ENCODE measurements around the gene TUBGCP6. TPM values are rescaled to one million over a fixed set of nuclear protein-coding genes. Genes with fewer than 3 reads are reported as not detected.

Gene TUBGCP6
- total RNA-seq, 1 experiment from 2014 or later: 38.6 TPM

DNA sequence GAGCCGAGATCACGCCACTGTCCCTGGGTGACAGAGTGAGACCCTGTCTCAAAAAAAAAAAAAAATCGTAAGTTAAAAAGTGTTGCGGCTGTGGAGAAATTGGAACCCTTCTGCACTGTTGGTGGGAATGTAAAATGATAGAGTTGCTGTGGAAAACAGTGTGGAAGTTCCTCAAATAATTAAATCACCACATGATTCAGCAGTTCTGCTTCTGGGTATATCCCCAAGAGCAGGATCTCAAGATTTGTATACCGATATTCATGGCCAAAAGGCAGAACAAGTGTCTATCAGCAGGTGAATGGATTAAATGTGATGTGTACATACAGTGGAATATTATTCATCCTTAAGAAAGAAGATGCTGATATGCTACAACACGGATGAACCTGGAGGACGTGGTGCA lies 40.3 kb downstream of the TUBGCP6 start:
- H3K27ac ChIP-seq (ENCODE audit: low read depth, low read length): no peak overlapping the region
- peaks cover 0 to 8% of the 10 kb centered on the region in 2 experiments; a peak in 1 of 4 replicates for H3K9me3 ChIP-seq (ENCODE audit: control insufficient read depth in 1 of 2, insufficient read depth in 1 of 2, low read depth in 1 of 2, low read length in 2 of 2)
- ATAC-seq: no peak
- no peak overlapping the region for H3K9ac ChIP-seq (ENCODE audit: low read length)
- peaks cover 2 to 6% of the 10 kb centered on the region in 2 experiments; a peak in 1 of 4 replicates for H3K36me3 ChIP-seq (ENCODE audit: control insufficient read depth in 1 of 2, insufficient read depth in 2 of 2, low read length in 2 of 2)
- no peak overlapping the region for H3K4me2 ChIP-seq (ENCODE audit: low read length)
- no TSS peak for BruUV-seq (replicated peaks)
- H3K9me2 ChIP-seq (ENCODE audit: insufficient read depth): no peaks in the 10 kb centered on the region
- no peaks in the 10 kb centered on the region for H4K20me1 ChIP-seq (ENCODE audit: insufficient read depth)
- ChIA-PET POLR2A (no interaction called here), RAD21 (ENCODE audit: low non-redundant PET in 1 of 2, low total read pairs in 2 of 2, uncharacterized antibody in 2 of 2, unreplicated experiment in 2 of 2) (no interaction called here), CTCF (no interaction called here)
- DNase-seq (ENCODE audit: low read depth, low spot score): no peak
- H2AFZ ChIP-seq (ENCODE audit: low read depth, low read length, poor library complexity, severe bottlenecking): no peak overlapping the region
- H3K4me3 ChIP-seq (replicated peaks in 1 of 2; ENCODE audit: low read depth in 1 of 2, low read length in 2 of 2): no peak overlapping the region
- TF ChIP-seq SIN3A (IDR thresholded peaks at IDR 0.05; ENCODE audit: low read depth) (no peak), JUND (IDR thresholded peaks at IDR 0.05) (no peak), CEBPB (IDR thresholded peaks at IDR 0.05; ENCODE audit: low read depth) (no peak), ELF1 (IDR thresholded peaks at IDR 0.05; ENCODE audit: borderline replicate concordance, low read depth) (no peak), REST (IDR thresholded peaks at IDR 0.05; ENCODE audit: low read depth) (no peak), EGR1 (IDR thresholded peaks at IDR 0.05; ENCODE audit: low read depth) (no peak), POLR2A (IDR thresholded peaks at IDR 0.05; ENCODE audit: borderline replicate concordance, extremely low read depth, insufficient read depth, insufficient read length) (no peak), POLR2AphosphoS5 (IDR thresholded peaks at IDR 0.05; ENCODE audit: low read depth, low read length) (no peak)
- TF ChIP-seq, protein P1, sequence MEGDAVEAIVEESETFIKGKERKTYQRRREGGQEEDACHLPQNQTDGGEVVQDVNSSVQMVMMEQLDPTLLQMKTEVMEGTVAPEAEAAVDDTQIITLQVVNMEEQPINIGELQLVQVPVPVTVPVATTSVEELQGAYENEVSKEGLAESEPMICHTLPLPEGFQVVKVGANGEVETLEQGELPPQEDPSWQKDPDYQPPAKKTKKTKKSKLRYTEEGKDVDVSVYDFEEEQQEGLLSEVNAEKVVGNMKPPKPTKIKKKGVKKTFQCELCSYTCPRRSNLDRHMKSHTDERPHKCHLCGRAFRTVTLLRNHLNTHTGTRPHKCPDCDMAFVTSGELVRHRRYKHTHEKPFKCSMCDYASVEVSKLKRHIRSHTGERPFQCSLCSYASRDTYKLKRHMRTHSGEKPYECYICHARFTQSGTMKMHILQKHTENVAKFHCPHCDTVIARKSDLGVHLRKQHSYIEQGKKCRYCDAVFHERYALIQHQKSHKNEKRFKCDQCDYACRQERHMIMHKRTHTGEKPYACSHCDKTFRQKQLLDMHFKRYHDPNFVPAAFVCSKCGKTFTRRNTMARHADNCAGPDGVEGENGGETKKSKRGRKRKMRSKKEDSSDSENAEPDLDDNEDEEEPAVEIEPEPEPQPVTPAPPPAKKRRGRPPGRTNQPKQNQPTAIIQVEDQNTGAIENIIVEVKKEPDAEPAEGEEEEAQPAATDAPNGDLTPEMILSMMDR (IDR thresholded peaks at IDR 0.05 in 2 of 3, conservative IDR thresholded peaks at IDR 0.05 in 1 of 3; ENCODE audit: borderline replicate concordance in 1 of 3, insufficient read depth in 1 of 3, low read depth in 2 of 3, low read length in 2 of 3): no peak
- H3K79me2 ChIP-seq (ENCODE audit: insufficient read depth, low read length): peaks cover 10% of the 10 kb centered on the region
- no peaks in the 10 kb centered on the region for H3K27me3 ChIP-seq (ENCODE audit: insufficient read depth, low read length)
- intact Hi-C loops (cut with micrococcal nuclease): loop anchor here (10.0 kb wide), 1 partner anchor 270 kb away; no protein-coding TSS in a partner anchor
- peaks cover 9 to 33% of the 10 kb centered on the region in 2 experiments for H3K4me1 ChIP-seq (ENCODE audit: control insufficient read depth in 1 of 2, insufficient read depth in 2 of 2, low read length in 2 of 2)

Measured in HCT116 (cell line).